Effector memory CD4-positive, alpha-beta T cell (primary cell): Measurements from ENCODE around the gene CCT3.
A peak's percentile ranks its signal among the peaks of the same experiment; 100 is the strongest.
"Not testable (repeated sequence)": the region's sequence is repeated elsewhere in the genome, so short reads cannot be mapped to it uniquely, and the experiment has no call there.

Experiments
- DNase-seq, 3 donors: peaks; one replicate each; pipeline ENCODE4 v3.0.0-alpha.2; 2020
- H3K27ac ChIP-seq: 2 replicates; pipeline ENCODE4 v1.7.0; 2013; ENCODE audit warnings: mild to moderate bottlenecking, low read length, moderate library complexity; ENCODE audit not compliant: insufficient read depth, poor library complexity, severe bottlenecking
- H3K27me3 ChIP-seq: replicated peaks from 2 replicates; pipeline ENCODE4 v1.7.0; 2013; ENCODE audit warnings: mild to moderate bottlenecking, low read length; ENCODE audit not compliant: insufficient read depth, control insufficient read depth, poor library complexity, severe bottlenecking
- H3K36me3 ChIP-seq: 2 replicates; pipeline ENCODE4 v1.7.0; 2013; ENCODE audit warnings: mild to moderate bottlenecking, low read length, moderate library complexity; ENCODE audit not compliant: control insufficient read depth, insufficient read depth
- H3K4me1 ChIP-seq: 2 replicates; pipeline ENCODE4 v1.7.0; 2013; ENCODE audit warnings: low read length, mild to moderate bottlenecking; ENCODE audit not compliant: control insufficient read depth, insufficient read depth, poor library complexity, severe bottlenecking
- H3K4me3 ChIP-seq: 2 replicates; pipeline ENCODE4 v1.7.0; 2013; ENCODE audit warnings: low read length, low read depth, mild to moderate bottlenecking; ENCODE audit not compliant: insufficient read depth, poor library complexity, severe bottlenecking
- H3K9me3 ChIP-seq: 2 replicates; pipeline ENCODE4 v1.7.0; 2013; ENCODE audit warnings: mild to moderate bottlenecking, low read length, moderate library complexity; ENCODE audit not compliant: control insufficient read depth

CCT3 gene

GRCh38 chr1:156337052-156337887 is 822 bp downstream of the CCT3 start:
- Histone ChIP-seq H3K4me1 (peaks cover 17% of the 10 kb centered on the region), H3K27me3 (no peaks in the 10 kb centered on the region), H3K9me3 (no peaks in the 10 kb centered on the region), H3K27ac (peak overlapping the region; percentile 68), H3K4me3 (peak overlapping the region; percentile 78), H3K36me3 (peaks cover 37% of the 10 kb centered on the region)
- DNase-seq = peak in 1 of 3 donors; percentile 12

GRCh38 chr1:156336242-156336641 is 1.9 kb downstream of the CCT3 start:
- Histone ChIP-seq H3K27me3 (no peaks in the 10 kb centered on the region), H3K9me3 (no peaks in the 10 kb centered on the region), H3K4me1 (peaks cover 17% of the 10 kb centered on the region), H3K27ac (no peak overlapping the region), H3K36me3 (peaks cover 41% of the 10 kb centered on the region), H3K4me3 (no peak overlapping the region)
- no peak for DNase-seq

GRCh38 chr1:156323179-156323578 is 14.9 kb downstream of the CCT3 start:
- not testable (repeated sequence) for H3K27ac ChIP-seq, H3K27me3 ChIP-seq, DNase-seq, H3K4me3 ChIP-seq, H3K9me3 ChIP-seq, H3K4me1 ChIP-seq
- H3K36me3 ChIP-seq = peaks cover 56% of the 10 kb centered on the region

GRCh38 chr1:156320560-156320959 is 17.5 kb downstream of the CCT3 start:
- no peak overlapping the region for H3K4me3 ChIP-seq
- no peaks in the 10 kb centered on the region for H3K4me1 ChIP-seq
- H3K27ac ChIP-seq = no peak overlapping the region
- H3K27me3 ChIP-seq = no peaks in the 10 kb centered on the region
- DNase-seq = no peak
- peaks cover 77% of the 10 kb centered on the region for H3K36me3 ChIP-seq
- no peaks in the 10 kb centered on the region for H3K9me3 ChIP-seq

- Histone ChIP-seq H3K4me1 (no peaks in the 10 kb centered on the region), H3K36me3 (peaks cover 78% of the 10 kb centered on the region), H3K9me3 (no peaks in the 10 kb centered on the region), H3K4me3 (no peak overlapping the region), H3K27ac (no peak overlapping the region), H3K27me3 (no peaks in the 10 kb centered on the region)
- no peak for DNase-seq
These were observed 18.4 kb downstream of the CCT3 start for GRCh38 chr1:156319664-156320063.

GRCh38 chr1:156316909-156317308 is 21.2 kb downstream of the CCT3 start:
- DNase-seq = no peak
- H3K27ac ChIP-seq = no peak overlapping the region
- H3K36me3 ChIP-seq = peaks cover 77% of the 10 kb centered on the region
- no peaks in the 10 kb centered on the region for H3K27me3 ChIP-seq
- H3K4me3 ChIP-seq = no peak overlapping the region
- H3K9me3 ChIP-seq = no peaks in the 10 kb centered on the region
- H3K4me1 ChIP-seq = no peaks in the 10 kb centered on the region

- peaks cover 54% of the 10 kb centered on the region for H3K36me3 ChIP-seq
- DNase-seq = no peak
- no peaks in the 10 kb centered on the region for H3K4me1 ChIP-seq
- no peak overlapping the region for H3K27ac ChIP-seq
- H3K9me3 ChIP-seq = no peaks in the 10 kb centered on the region
- H3K27me3 ChIP-seq = no peaks in the 10 kb centered on the region
- no peak overlapping the region for H3K4me3 ChIP-seq
These were observed 27.1 kb downstream of the CCT3 start for GRCh38 chr1:156310962-156311361.

- Histone ChIP-seq H3K27me3 (no peaks in the 10 kb centered on the region), H3K4me3 (no peak overlapping the region), H3K9me3 (no peaks in the 10 kb centered on the region), H3K36me3 (peaks cover 38% of the 10 kb centered on the region), H3K27ac (no peak overlapping the region), H3K4me1 (no peaks in the 10 kb centered on the region)
- no peak for DNase-seq
These were observed 30.0 kb downstream of the CCT3 start for GRCh38 chr1:156308078-156308477.

GRCh38 chr1:156305215-156305614 is 32.9 kb downstream of the CCT3 start:
- Histone ChIP-seq H3K36me3 (peaks cover 13% of the 10 kb centered on the region), H3K9me3 (no peaks in the 10 kb centered on the region), H3K27me3 (no peaks in the 10 kb centered on the region), H3K4me3 (no peak overlapping the region), H3K4me1 (no peaks in the 10 kb centered on the region), H3K27ac (no peak overlapping the region)
- no peak for DNase-seq

- DNase-seq = no peak
- H3K9me3 ChIP-seq = no peaks in the 10 kb centered on the region
- H3K27ac ChIP-seq = no peak overlapping the region
- no peaks in the 10 kb centered on the region for H3K4me1 ChIP-seq
- no peaks in the 10 kb centered on the region for H3K36me3 ChIP-seq
- no peak overlapping the region for H3K4me3 ChIP-seq
- H3K27me3 ChIP-seq = no peaks in the 10 kb centered on the region
These were observed 34.9 kb downstream of the CCT3 start for GRCh38 chr1:156303241-156303640.
